ENCODE data around the gene RNF41. TPM values are rescaled to one million over a fixed set of nuclear protein-coding genes. Genes with fewer than 3 reads are reported as not detected.

Gene RNF41
- 67.9 and 98.9 TPM in 2 replicates for total RNA-seq

DNA sequence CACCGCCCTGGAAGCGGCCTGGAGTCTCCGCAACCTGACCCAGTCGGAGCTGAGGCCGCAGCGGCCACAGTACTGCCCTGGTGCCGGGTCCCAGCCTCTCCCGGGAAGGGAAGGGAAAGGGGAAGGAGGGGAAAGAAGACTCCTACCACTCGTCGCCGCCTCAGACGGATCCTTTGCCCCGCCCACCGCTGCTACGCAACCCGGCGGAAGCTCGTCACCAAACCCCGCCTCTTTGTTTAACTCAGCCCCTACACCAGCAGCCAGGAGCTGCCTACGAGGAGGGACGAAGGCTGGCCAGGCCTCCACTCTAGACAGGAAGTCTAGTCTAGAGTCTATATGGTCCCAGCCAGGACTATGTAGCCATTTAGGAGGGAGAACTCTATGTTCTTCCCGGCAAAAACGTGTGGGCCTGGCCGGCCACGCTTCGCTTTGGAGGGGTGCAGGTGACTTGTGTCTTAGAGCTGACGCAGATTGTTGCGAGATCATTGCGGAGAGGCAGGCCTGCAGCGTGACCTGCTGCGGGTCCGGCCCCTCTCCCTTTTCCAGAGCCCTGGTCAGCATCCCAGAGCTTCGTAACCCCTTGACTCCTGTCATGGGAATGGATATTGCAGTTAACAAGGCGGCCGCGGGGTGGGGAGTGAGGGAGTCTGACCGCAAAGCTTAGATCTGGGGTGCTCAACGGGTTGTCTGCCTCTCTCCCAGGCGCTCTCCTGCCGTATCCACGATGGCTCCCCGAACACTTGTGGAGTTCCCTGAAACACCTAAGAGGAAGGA is at the start of gene RNF41:
TSS of gene RNF41 (minus strand) at position 166 of the 774 bp plus-strand sequence. CDS start 7,875 bp downstream, outside the sequence.

DNA sequence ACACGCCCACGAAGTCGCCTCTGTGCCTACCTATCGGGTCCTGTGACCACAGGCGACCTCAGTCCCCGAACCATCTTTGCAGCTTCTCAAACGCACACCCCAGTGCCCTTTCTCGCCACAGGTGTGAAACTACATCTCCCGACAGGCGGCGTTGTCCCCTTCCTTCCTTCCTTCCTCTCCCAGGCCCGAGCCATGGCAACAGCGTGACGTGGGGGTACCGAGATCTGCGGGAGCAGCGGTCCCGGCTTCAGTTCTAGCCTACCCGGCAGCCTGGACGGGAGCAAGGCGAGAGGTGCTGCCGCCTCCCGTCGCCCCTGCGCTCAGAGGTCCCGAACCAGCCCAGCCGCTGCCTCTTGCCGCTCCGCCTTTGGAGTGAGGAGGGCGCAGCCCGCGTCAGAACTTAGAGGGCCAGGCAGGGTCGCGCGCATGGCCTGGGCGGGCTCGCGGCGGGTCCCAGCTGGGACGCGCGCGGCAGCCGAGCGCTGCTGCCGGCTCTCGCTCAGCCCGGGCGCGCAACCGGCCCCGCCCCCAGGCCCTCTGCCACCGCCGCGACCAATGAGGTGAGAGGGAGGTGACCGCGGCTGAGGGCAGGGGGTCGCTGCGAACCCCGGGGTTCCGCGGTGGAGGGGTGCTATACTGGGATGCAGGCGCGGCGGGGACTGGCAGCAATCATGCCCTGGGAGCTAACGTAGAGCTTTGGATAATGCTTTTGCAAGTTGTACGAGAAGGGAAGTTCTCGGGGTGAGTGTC is 45.1 kb upstream of the RNF41 start, which contains the start of gene COQ10A:
TSS of gene COQ10A (plus strand) at position 250 of the 750 bp plus-strand sequence. CDS start at position 427, 177 bp downstream.

DNA sequence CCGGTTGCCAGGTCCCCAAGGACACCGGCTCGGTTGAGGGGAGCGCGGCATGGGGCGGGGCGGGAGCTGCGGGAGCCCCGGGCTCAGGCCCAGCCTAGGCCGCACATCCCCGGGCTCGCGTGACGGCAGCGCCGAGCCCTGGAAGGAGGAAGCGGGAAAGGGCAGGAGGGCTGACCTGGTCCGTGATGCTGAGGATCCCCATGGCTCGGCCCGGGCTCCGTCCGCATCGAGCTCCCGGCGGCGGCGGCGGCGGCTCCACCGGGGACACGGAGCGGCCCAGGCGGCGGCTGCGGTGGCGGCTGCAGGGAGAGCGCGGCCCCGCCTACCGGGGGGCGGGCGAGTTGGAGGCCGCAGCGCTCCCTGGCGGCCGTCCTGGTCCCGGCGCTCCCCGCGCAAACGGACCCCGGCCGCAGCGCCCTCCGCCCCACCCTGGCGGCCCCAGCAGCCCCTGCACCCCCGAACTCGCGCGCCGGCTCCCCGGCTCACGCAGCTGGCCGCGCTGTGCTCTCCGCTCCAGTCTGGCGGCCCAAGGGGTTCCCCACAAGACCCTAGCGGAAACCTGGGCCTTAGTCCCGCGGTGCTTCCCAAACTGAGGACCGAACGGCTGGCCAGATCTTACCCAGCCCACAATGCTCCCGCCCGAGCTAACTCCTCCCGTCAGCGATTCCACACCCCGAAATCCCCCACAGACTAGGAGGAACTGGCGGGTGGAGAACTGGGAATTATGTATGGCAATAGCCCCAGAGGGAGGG is 36.5 kb upstream of the RNF41 start, which contains the start of gene ANKRD52:
TSS of gene ANKRD52 (minus strand) at position 317 of the 752 bp plus-strand sequence. CDS start at position 202, 115 bp downstream.

DNA sequence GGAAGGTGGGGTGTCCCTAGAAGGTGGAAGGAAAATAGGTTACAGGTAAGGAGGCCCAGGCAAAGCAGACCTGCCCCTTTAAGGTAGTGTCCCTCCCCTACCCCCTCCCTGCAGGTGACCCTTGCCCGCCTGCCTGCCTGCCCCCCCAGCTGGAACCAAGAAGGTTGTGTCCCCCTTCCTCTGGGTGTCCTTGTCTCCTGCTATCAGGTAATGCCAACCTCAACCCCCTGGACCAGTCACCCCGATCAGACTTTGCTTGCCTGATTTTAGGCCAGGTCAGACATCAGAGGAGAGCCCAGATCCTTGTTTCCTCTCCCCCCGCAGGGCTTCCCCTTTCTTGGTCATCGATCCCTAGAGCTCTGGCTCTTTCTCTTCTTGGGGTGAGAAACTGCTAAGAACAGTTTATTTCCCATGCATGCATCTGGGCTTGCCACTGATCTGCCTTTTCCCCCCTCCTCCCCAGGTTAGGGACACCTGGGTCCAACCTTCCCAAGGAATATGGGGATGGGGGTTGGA is 8.3 kb upstream of the RNF41 start, which contains the start of gene SLC39A5:
TSS of gene SLC39A5 (plus strand) at position 136 of the 516 bp plus-strand sequence. CDS start 1,224 bp downstream, outside the sequence.

DNA sequence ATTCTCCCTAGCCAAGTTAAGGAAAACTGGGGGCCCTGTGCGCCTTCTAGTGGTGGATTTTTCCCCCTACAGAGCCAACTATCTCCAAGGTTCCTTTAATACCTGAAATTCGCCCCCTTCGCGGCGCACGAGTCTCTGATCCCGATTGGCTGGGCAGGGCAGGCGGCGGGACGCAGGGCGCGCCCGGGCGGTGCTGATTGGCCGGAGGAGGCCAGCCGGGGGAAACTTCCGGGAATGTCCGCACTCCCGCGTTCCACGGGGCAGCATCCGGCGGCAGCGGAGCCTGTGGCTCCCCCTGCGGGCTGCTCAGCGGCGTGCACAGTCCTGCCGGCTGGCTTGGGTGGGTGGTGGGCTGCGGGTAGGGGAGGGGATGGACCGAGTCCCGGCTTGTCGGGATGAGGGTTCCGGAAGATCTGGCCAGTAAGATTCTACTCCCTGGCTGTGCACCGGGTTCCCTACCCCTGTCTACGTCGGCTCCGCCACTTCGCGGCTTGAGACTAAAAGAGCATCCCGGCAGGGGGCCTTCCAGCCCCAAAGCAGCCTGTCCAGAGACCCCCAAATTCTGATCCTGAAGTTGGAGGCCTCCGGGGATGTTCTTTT is 2.5 kb upstream of the RNF41 start, which contains the start of gene NABP2:
TSS of gene NABP2 (plus strand) at position 241 of the 600 bp plus-strand sequence. CDS start 515 bp downstream, outside the sequence.

DNA sequence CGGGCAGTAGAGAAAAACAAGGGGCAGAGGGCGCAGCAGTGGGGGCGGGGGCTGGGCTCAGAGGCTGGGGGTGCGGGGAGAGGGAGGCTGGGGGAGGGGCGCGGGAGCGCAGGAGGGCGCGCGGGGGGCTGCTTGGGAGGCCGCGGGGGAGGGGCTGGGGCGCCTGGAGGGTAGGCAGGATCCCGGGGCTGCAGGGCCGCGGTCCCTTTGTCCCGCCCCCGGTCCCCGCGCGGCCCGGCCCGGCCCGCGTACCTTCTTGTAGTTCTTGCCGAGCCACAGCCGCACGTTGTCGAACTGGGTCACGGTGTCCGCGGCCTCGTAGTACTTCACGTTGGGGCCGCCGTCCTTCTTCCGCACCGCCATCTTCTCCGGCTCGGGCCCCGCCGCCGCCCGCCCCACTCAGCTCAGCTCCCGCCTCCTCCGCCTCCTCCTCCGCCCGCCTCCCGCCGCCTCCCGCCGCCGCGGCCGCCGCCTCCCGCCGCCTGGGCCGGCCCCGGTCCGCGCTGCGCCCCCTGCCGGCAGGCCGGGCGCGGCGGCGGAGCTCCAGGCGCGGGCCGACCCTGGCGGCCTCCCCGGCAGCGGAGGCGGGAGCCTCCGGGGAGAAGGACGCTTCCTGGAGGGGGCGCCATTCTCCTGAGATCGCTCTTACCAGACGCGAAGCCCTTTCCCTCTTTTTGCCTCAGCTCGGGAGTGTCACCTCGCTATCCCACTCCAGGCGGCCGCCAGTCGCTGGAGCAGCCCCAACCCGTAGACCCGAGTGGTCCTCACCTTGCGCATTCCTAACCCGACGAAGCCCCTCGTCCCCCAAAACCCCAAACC is 32.4 kb downstream of the RNF41 start, which contains the start of gene SMARCC2:
TSS of gene SMARCC2 (minus strand) at position 385 of the 819 bp plus-strand sequence. CDS start at position 363, 22 bp downstream.

DNA sequence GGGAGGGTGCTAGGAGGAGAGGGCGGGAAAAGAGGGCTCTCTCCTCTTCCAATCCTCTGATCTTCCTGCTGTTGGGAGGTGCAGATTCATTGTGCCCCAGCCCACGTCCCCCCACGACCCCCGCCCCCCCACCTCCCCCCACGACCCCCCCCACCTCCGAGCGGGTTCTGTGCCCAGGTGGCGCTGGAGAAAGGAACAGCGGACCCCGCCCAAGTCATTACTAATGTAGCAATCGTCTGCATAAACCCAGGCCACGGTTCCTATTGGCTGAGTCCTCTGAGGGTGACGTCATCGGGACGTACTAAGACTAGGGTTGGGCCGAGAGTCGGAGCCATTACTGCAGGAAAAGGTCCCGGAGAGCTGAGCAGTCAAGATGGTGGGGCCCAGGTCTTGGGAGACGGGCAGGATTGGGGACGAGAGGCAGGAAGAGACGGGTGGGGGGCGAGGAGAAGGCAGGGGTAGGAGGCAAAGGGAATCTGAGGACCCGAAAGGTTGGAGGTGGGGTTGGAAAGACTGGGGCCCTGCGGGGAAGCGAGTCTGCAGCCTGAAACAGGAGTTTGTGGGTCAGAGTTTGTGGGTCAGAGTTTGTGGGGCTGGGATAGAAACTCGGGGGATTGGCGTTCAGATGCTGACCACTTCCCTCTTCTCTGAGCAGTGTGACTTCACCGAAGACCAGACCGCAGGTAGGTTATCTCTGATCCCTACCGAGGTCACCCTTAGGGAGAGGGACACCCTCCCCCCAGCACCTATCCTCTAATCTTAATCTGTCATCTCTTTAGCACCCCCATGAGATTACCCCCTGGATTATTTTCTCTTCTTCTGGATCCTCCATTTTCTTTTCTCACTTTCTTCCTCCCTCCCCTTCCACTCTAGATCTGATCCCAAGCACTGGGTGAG is 63.4 kb downstream of the RNF41 start, which contains the start of gene MYL6:
TSS of gene MYL6 (plus strand) at position 331 of the 897 bp plus-strand sequence. CDS start at position 374, 43 bp downstream.

Other genes starting within 250 kb of the RNF41 start
- gene RAB5B, start 247.8 kb downstream of the RNF41 start, total RNA-seq, result 87.6 and 122 TPM in 2 replicates
- 17.7 and 21.8 TPM in 2 replicates for gene SUOX, start 224.6 kb downstream of the RNF41 start, total RNA-seq
- gene IKZF4, start 200.9 kb downstream of the RNF41 start, total RNA-seq, result 0.79 and 2.1 TPM in 2 replicates
- gene RPS26, start 180.0 kb downstream of the RNF41 start, total RNA-seq, result 265 and 520 TPM in 2 replicates
- 51.7 and 74.6 TPM in 2 replicates for gene ERBB3, start 141.8 kb downstream of the RNF41 start, total RNA-seq
- gene PA2G4, start 117.4 kb downstream of the RNF41 start, total RNA-seq, result 96.2 and 117 TPM in 2 replicates
- 1,239 and 5,034 TPM in 2 replicates for gene RPL41, start 105.3 kb downstream of the RNF41 start, total RNA-seq
- gene ZC3H10, start 103.7 kb downstream of the RNF41 start, total RNA-seq, result 5.9 and 6.0 TPM in 2 replicates
- 100 and 157 TPM in 2 replicates for gene ESYT1, start 93.7 kb downstream of the RNF41 start, total RNA-seq
- gene MYL6B, start 69.3 kb downstream of the RNF41 start, total RNA-seq, result 53.4 and 63.1 TPM in 2 replicates
- 928 and 1,710 TPM in 2 replicates for gene MYL6, start 63.6 kb downstream of the RNF41 start, total RNA-seq
- 43.6 and 75.4 TPM in 2 replicates for gene SMARCC2, start 32.4 kb downstream of the RNF41 start, total RNA-seq
- 14.5 and 31.6 TPM in 2 replicates for gene NABP2, start 2.4 kb upstream of the RNF41 start, total RNA-seq
- 0.39 TPM in 1 of 2 replicates, not detected in the other for gene SLC39A5, start 8.1 kb upstream of the RNF41 start, total RNA-seq
- 26.7 and 53.0 TPM in 2 replicates for gene ANKRD52, start 36.5 kb upstream of the RNF41 start, total RNA-seq
- gene COQ10A, start 45.0 kb upstream of the RNF41 start, total RNA-seq, result 19.1 and 20.4 TPM in 2 replicates
- gene CS, start 78.4 kb upstream of the RNF41 start, total RNA-seq, result 101 and 133 TPM in 2 replicates
- gene CNPY2, start 94.1 kb upstream of the RNF41 start, total RNA-seq, result 80.1 and 106 TPM in 2 replicates
- 25.2 and 42.8 TPM in 2 replicates for gene PAN2, start 112.1 kb upstream of the RNF41 start, total RNA-seq
- gene IL23A, start 117.0 kb upstream of the RNF41 start, total RNA-seq, result 0.22 TPM in 1 of 2 replicates, not detected in the other
- gene STAT2, start 138.2 kb upstream of the RNF41 start, total RNA-seq, result 155 and 167 TPM in 2 replicates
- not detected in 2 replicates for gene APOF, start 140.9 kb upstream of the RNF41 start, total RNA-seq
- 5.9 and 10.2 TPM in 2 replicates for gene TIMELESS, start 227.5 kb upstream of the RNF41 start, total RNA-seq
- not detected in 2 replicates for gene MIP, start 232.7 kb upstream of the RNF41 start, total RNA-seq
- gene SPRYD4, start 246.7 kb upstream of the RNF41 start, total RNA-seq, result 1.8 and 2.4 TPM in 2 replicates

Measured in placental epithelial cell (primary cell).